Measurements from ENCODE around the gene CNTNAP5. TPM values are rescaled to one million over a fixed set of nuclear protein-coding genes. Genes with fewer than 3 reads are reported as not detected.
A peak's percentile ranks its signal among the peaks of the same experiment; 100 is the strongest.

The CNTNAP5 gene
- total and polyA plus RNA-seq, 2 experiments from 2014 or later = 0.28 TPM; not detected in 1

- TF ChIP-seq EZH2 (IDR thresholded peaks at IDR 0.05; ENCODE audit: borderline replicate concordance) (no peak), CTCF (IDR thresholded peaks at IDR 0.05; ENCODE audit: poor library complexity) (no peak), EZH2phosphoT487 (IDR thresholded peaks at IDR 0.05; ENCODE audit: low read depth, severe bottlenecking, unreplicated experiment) (no peak)
- Histone ChIP-seq H3K27ac (no peak overlapping the region), H3K9me2 (replicated peaks; ENCODE audit: insufficient read depth) (no peaks in the 10 kb centered on the region), H3K4me2 (peak overlapping the region; percentile 87), H3K79me2 (no peaks in the 10 kb centered on the region), H3K36me3 (replicated peaks; ENCODE audit: insufficient read depth, low read depth) (no peaks in the 10 kb centered on the region), H3K4me3 (peak overlapping the region; percentile 24), H3K27me3 (peaks cover 36% of the 10 kb centered on the region), H2AFZ (peak overlapping the region; percentile 40), H4K20me1 (ENCODE audit: insufficient read depth, poor library complexity, severe bottlenecking) (no peaks in the 10 kb centered on the region), H3K9me3 (ENCODE audit: low read depth) (no peaks in the 10 kb centered on the region), H3K4me1 (ENCODE audit: insufficient read depth) (no peaks in the 10 kb centered on the region)
- DNase-seq (ENCODE audit: low spot score) = no peak
- 2% methylated on average over 35 of the region's 36 CpGs for WGBS (ENCODE audit: low lambda C conversion rate, missing lambda C conversion rate)
Measured at GRCh38 chr2:124024561-124025170, 421 bp upstream of the CNTNAP5 start.

- Histone ChIP-seq H3K27ac (no peak overlapping the region), H3K27me3 (peaks cover 32% of the 10 kb centered on the region)
- WGBS (ENCODE audit: low lambda C conversion rate, missing lambda C conversion rate) = 55% methylated on average over 14 of the region's 14 CpGs
Measured at GRCh38 chr2:124025891-124026434, 876 bp downstream of the CNTNAP5 start.

GRCh38 chr2:124026503-124026902 is 1.4 kb downstream of the CNTNAP5 start:
- no peak overlapping the region for H3K27ac ChIP-seq
- no peaks in the 10 kb centered on the region for H3K9me3 ChIP-seq (ENCODE audit: low read depth)
- peaks cover 32% of the 10 kb centered on the region for H3K27me3 ChIP-seq
- H2AFZ ChIP-seq = no peak overlapping the region
- H3K36me3 ChIP-seq (replicated peaks; ENCODE audit: insufficient read depth, low read depth) = no peaks in the 10 kb centered on the region
- no peaks in the 10 kb centered on the region for H3K4me1 ChIP-seq (ENCODE audit: insufficient read depth)
- no peaks in the 10 kb centered on the region for H3K9me2 ChIP-seq (replicated peaks; ENCODE audit: insufficient read depth)
- H3K79me2 ChIP-seq = no peaks in the 10 kb centered on the region
- no peak overlapping the region for H3K4me3 ChIP-seq
- H4K20me1 ChIP-seq (ENCODE audit: insufficient read depth, poor library complexity, severe bottlenecking) = no peaks in the 10 kb centered on the region
- H3K4me2 ChIP-seq = no peak overlapping the region
- TF ChIP-seq EZH2phosphoT487 (IDR thresholded peaks at IDR 0.05; ENCODE audit: low read depth, severe bottlenecking, unreplicated experiment) (no peak), CTCF (IDR thresholded peaks at IDR 0.05; ENCODE audit: poor library complexity) (no peak), EZH2 (IDR thresholded peaks at IDR 0.05; ENCODE audit: borderline replicate concordance) (no peak)
- WGBS (ENCODE audit: low lambda C conversion rate, missing lambda C conversion rate) = 86% methylated on average over 2 of the region's 2 CpGs
- DNase-seq (ENCODE audit: low spot score) = no peak

More at GRCh38 chr2:124025891-124026434, 876 bp downstream of the CNTNAP5 start:
- Histone ChIP-seq H3K9me3 (ENCODE audit: low read depth) (no peaks in the 10 kb centered on the region), H2AFZ (no peak overlapping the region), H3K36me3 (replicated peaks; ENCODE audit: insufficient read depth, low read depth) (no peaks in the 10 kb centered on the region), H3K4me3 (no peak overlapping the region), H3K4me2 (peak overlapping the region; percentile 87), H3K79me2 (no peaks in the 10 kb centered on the region), H3K4me1 (ENCODE audit: insufficient read depth) (no peaks in the 10 kb centered on the region), H4K20me1 (ENCODE audit: insufficient read depth, poor library complexity, severe bottlenecking) (no peaks in the 10 kb centered on the region), H3K9me2 (replicated peaks; ENCODE audit: insufficient read depth) (no peaks in the 10 kb centered on the region)
- no peak for TF ChIP-seq CTCF (IDR thresholded peaks at IDR 0.05; ENCODE audit: poor library complexity)
- DNase-seq (ENCODE audit: low spot score) = no peak
